Tibial artery (tissue), 4 donors: ENCODE data around the gene SCAF11.

Source experiments
- DNase-seq, 2 donors: peaks; one replicate each; pipeline ENCODE4 v3.0.0-alpha.2; 2019
- H3K27ac ChIP-seq, 2 donors: fragments of 200-600 bp; sonication (generic) in 1 of 2; 1 replicate in 1 of 2; 2 replicates in 1 of 2; pipeline ENCODE4 v1.5.1; 2018 to 2019; ENCODE audit warnings: mild to moderate bottlenecking in 1 of 2
- H3K27me3 ChIP-seq, 2 donors: fragments of 200-600 bp; sonication (generic) in 1 of 2; one replicate each; pipeline versions ENCODE4 v1.5.1 to v1.6.0; 2016 to 2019
- H3K36me3 ChIP-seq, 3 donors: fragments of 200-600 bp; sonication (generic) in 2 of 3; one replicate each; pipeline ENCODE4 v1.5.1; 2016 to 2019; ENCODE audit warnings: mild to moderate bottlenecking in 2 of 3
- H3K4me1 ChIP-seq, 4 donors: fragments of 200-600 bp; sonication (generic) in 2 of 4; 1 replicate in 3 of 4; 2 replicates in 1 of 4; pipeline ENCODE4 v1.5.1; 2016 to 2019
- H3K4me3 ChIP-seq, 2 donors: fragments of 200-600 bp; sonication (generic) in 1 of 2; 1 replicate in 1 of 2; 2 replicates in 1 of 2; pipeline ENCODE4 v1.5.1; 2018 to 2019; ENCODE audit warnings: mild to moderate bottlenecking in 2 of 2
- H3K9me3 ChIP-seq, 3 donors: fragments of 200-600 bp; sonication (generic) in 1 of 3; one replicate each; pipeline ENCODE4 v1.5.1; 2016 to 2019
- intact Hi-C: fragments of 100-400 bp; cut with DNase I; formaldehyde crosslinking; loops from one replicate; pipeline ENCODE4 v1.15.0; 2023; ENCODE audit warnings: low total_unique reads
- TF ChIP-seq, protein P1 (sequence below), 2 experiments: fragments of 200-600 bp in 1 of 2; fragments of 450-650 bp in 1 of 2; IDR thresholded peaks; one replicate each; pipeline ENCODE4 v1.5.1; 2017 to 2019; ENCODE audit warnings: antibody characterized with exemption in 2 of 2, mild to moderate bottlenecking in 1 of 2, moderate library complexity in 1 of 2

The SCAF11 gene

DNA sequence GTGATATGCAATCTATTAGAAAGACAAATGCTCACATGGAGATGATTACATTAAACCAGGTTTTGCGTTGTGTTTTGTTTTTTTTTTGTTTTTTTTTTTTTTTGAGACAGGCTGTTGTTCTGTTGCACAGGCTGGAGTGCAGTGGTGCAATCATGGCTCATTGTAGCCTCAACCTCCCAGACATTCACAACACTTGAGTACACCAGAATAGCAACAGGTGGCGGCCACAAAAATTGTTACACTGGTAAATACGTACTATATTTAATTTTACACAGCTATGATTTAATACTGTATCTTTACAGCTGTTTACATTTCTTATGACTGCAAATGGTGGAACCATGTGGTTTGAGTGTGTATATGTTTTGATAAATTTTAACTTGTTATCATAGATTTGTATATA lies 60.0 kb downstream of the SCAF11 start:
- Histone ChIP-seq H3K27ac (no peak overlapping the region), H3K36me3 (peaks cover 36 to 65% (median 55%) of the 10 kb centered on the region in 3 donors), H3K9me3 (no peaks in the 10 kb centered on the region), H3K4me3 (no peak overlapping the region), H3K4me1 (peaks cover 0 to 24% (median 3%) of the 10 kb centered on the region in 4 donors), H3K27me3 (no peaks in the 10 kb centered on the region)
- TF ChIP-seq, protein P1, sequence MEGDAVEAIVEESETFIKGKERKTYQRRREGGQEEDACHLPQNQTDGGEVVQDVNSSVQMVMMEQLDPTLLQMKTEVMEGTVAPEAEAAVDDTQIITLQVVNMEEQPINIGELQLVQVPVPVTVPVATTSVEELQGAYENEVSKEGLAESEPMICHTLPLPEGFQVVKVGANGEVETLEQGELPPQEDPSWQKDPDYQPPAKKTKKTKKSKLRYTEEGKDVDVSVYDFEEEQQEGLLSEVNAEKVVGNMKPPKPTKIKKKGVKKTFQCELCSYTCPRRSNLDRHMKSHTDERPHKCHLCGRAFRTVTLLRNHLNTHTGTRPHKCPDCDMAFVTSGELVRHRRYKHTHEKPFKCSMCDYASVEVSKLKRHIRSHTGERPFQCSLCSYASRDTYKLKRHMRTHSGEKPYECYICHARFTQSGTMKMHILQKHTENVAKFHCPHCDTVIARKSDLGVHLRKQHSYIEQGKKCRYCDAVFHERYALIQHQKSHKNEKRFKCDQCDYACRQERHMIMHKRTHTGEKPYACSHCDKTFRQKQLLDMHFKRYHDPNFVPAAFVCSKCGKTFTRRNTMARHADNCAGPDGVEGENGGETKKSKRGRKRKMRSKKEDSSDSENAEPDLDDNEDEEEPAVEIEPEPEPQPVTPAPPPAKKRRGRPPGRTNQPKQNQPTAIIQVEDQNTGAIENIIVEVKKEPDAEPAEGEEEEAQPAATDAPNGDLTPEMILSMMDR (IDR thresholded peaks at IDR 0.05): no peak
- no peak for DNase-seq
- intact Hi-C loops: no loop called here

DNA sequence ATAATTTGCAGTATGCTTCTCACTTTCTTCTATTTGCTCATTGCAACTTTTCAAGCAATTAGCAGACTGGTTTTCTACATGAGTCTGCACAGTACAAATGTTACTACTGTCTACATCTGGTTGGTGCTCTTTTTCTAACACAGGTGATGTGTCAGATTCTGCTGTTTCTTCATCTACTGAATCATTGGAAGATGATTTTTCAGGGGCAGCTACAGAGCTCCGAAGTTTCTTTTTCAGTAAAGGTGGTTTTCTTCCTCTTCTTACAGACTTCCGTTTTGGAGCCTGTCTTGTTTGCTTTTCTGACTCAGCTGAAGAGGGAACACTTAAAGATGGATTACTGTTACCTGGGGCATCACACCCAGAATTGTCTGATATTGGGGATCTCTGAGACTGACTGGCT lies 62.1 kb downstream of the SCAF11 start:
- Histone ChIP-seq H3K9me3 (no peaks in the 10 kb centered on the region), H3K4me3 (no peak overlapping the region), H3K27ac (no peak overlapping the region), H3K27me3 (no peaks in the 10 kb centered on the region), H3K4me1 (peaks cover 0 to 6% (median 0%) of the 10 kb centered on the region in 4 donors), H3K36me3 (peaks cover 52 to 86% (median 73%) of the 10 kb centered on the region in 3 donors)
- intact Hi-C loops: no loop called here
- no peak for DNase-seq
- TF ChIP-seq, protein P1 (IDR thresholded peaks at IDR 0.05): no peak

DNA sequence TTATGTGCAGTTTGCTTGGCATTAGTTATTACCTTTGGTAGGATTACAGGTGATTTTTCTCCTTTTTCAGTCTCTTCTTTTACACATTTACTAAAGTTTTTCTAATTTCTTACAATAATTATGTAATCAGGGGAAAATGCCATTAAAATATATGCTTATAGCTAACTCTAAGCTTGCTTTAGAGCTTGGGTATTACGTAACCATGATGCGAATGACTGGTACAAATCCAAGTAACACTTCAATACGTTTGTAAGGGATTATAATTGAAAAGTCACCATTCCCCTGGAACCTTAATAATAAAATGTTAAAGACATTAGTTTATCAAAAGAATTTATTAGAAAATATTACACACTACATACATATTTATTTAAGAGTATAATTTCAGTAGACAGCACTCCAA lies 71.6 kb downstream of the SCAF11 start:
- Histone ChIP-seq H3K4me3 (no peak overlapping the region), H3K36me3 (peaks cover 14 to 51% (median 30%) of the 10 kb centered on the region in 3 donors), H3K4me1 (no peaks in the 10 kb centered on the region), H3K9me3 (no peaks in the 10 kb centered on the region), H3K27me3 (no peaks in the 10 kb centered on the region), H3K27ac (no peak overlapping the region)
- TF ChIP-seq, protein P1 (IDR thresholded peaks at IDR 0.05): no peak
- intact Hi-C loops: no loop called here
- DNase-seq: no peak

DNA sequence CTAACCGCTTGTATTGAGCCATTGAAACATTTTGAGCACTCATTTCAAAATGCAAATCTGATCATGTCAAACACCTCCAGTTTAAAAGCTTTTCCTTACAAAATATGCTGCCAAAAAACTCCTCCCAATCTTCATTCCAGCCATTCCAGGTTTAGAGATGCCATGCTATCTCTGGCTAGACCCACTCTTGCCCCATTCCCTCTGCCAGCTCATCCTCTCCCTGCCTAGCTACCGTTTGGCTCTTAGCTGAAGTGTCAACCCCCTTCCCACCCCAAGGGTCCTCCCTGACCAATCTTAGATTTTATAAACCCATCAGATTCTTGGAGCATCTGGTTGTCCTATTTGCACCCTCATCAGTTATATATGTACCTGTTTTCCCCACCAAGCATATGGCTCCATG lies 75.0 kb downstream of the SCAF11 start:
- Histone ChIP-seq H3K27ac (no peak overlapping the region), H3K27me3 (no peaks in the 10 kb centered on the region), H3K4me3 (no peak overlapping the region), H3K9me3 (no peaks in the 10 kb centered on the region), H3K4me1 (no peaks in the 10 kb centered on the region), H3K36me3 (peaks cover 8 to 19% (median 13%) of the 10 kb centered on the region in 3 donors)
- intact Hi-C loops: no loop called here
- no peak for DNase-seq
- TF ChIP-seq, protein P1 (IDR thresholded peaks at IDR 0.05): no peak

DNA sequence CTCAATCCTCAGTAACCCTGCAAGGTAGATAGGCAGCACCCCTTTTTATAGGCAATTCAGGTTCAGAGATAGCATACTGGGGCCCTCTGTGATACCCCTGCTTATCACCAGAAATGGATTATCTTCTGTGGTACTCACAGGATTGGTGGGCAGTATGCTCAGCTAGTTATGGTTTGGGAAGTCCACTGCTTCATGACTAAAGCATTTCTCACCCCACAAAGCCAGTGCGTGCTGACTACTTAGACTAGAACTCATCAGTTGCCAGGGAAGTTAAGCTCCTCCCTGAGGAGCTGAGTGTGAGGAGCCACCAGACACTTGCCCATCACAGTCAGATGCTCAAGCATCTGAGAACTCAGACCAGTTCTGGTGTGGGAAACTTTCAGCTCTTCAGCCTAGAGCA lies 76.3 kb downstream of the SCAF11 start:
- no peak overlapping the region for H3K27ac ChIP-seq
- peaks cover 8 to 18% (median 12%) of the 10 kb centered on the region in 3 donors for H3K36me3 ChIP-seq
- no peaks in the 10 kb centered on the region for H3K27me3 ChIP-seq
- no peak overlapping the region for H3K4me3 ChIP-seq
- TF ChIP-seq, protein P1 (IDR thresholded peaks at IDR 0.05): no peak
- H3K9me3 ChIP-seq: no peaks in the 10 kb centered on the region
- DNase-seq: no peak
- H3K4me1 ChIP-seq: no peaks in the 10 kb centered on the region
- intact Hi-C loops: no loop called here

DNA sequence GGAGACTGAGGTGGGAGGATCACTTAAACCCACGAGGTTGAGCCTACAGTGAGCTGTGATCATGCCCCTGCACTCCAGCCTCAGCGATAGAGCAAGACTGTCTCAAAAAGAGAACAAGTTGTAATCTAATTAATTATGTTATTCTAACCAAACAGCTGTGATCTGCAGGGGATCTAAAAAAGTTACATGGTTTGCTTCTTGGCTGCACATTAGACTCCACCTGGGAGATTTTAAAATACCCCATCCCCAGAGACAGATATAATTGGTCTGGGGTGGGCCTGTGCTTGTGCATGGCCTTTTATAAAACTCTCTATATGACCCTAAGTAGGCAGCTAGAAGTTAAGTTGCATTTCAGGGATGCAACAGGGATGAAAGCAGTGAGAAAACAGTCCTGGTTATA lies 76.7 kb downstream of the SCAF11 start:
- DNase-seq: no peak
- Histone ChIP-seq H3K9me3 (no peaks in the 10 kb centered on the region), H3K4me3 (no peak overlapping the region), H3K4me1 (no peaks in the 10 kb centered on the region), H3K27ac (no peak overlapping the region), H3K27me3 (no peaks in the 10 kb centered on the region), H3K36me3 (peaks cover 7 to 18% (median 8%) of the 10 kb centered on the region in 3 donors)
- TF ChIP-seq, protein P1 (IDR thresholded peaks at IDR 0.05): no peak
- intact Hi-C loops: no loop called here
